HepG2 (cell line): ENCODE measurements around the gene PAPOLA. TPM values are rescaled to one million over a fixed set of nuclear protein-coding genes. Genes with fewer than 3 reads are reported as not detected.

Source experiments
- ATAC-seq: fragments of 200-7000 bp; cut with Tn5 transposase; 3 replicates; pipeline ENCODE4 v1.9.1; 2020; ENCODE audit warnings: mild to moderate bottlenecking, moderate library complexity
- BruUV-seq: library from RNA; stranded (reverse); fragments of 400-500 nt; replicated peaks from 2 replicates; lab custom pipeline; 2021; lab: Mats Ljungman, UMichigan
- CTCF ChIA-PET: fragments of 300-600 bp; formaldehyde crosslinking; extraction: SDS; loops from one replicate; lab custom pipeline; 2021; ENCODE audit warnings: low total read pairs, inconsistent platforms, low intra/inter-chr PET ratio; lab: Yijun Ruan, JAX
- POLR2A ChIA-PET: fragments of 350-600 bp; sonication (Branson Sonifier 250); formaldehyde crosslinking; loops from one replicate; lab custom pipeline; 2020; ENCODE audit warnings: antibody characterized with exemption, inconsistent platforms; lab: Yijun Ruan, JAX
- DNase-seq: peaks from one replicate; pipeline ENCODE4 v3.0.0-alpha.2; 2015; ENCODE audit warnings: low spot score
- FAIRE-seq: peaks from 3 replicates; lab custom pipeline; 2011; peaks lifted over from hg19 to GRCh38; lab: Jason Lieb, UNC
- H2AFZ ChIP-seq: one replicate; pipeline ENCODE4 v1.6.1; 2011; ENCODE audit warnings: low read length, inconsistent platforms
- H3K27ac ChIP-seq: fragments of 300-600 bp; 3 replicates; pipeline ENCODE4 v1.8.0; 2011; ENCODE audit warnings: mixed run types, mild to moderate bottlenecking, mixed read lengths, low read length, inconsistent platforms; ENCODE audit not compliant: insufficient read depth; ENCODE audit errors: extremely low read length
- H3K27me3 ChIP-seq, 2 experiments: fragments of 200-600 bp in 1 of 2; 2 replicates in 1 of 2; 3 replicates in 1 of 2; pipeline versions ENCODE4 v1.6.0 to v1.8.0; 2011; ENCODE audit warnings: low read length in 2 of 2, mild to moderate bottlenecking in 2 of 2, moderate library complexity in 2 of 2, inconsistent platforms in 1 of 2; ENCODE audit not compliant: insufficient read depth in 2 of 2, control insufficient read depth in 1 of 2
- H3K36me3 ChIP-seq, 2 experiments: fragments of 200-600 bp in 1 of 2; replicated peaks in 1 of 2; 2 replicates in 1 of 2; 3 replicates in 1 of 2; pipeline versions ENCODE4 v1.5.1 to v1.8.0; 2011; ENCODE audit warnings: low read length in 2 of 2, inconsistent platforms in 1 of 2; ENCODE audit not compliant: insufficient read depth in 2 of 2, control insufficient read depth in 1 of 2
- H3K4me1 ChIP-seq: 2 replicates; pipeline ENCODE4 v1.5.1; 2012; ENCODE audit warnings: low read length, inconsistent platforms; ENCODE audit not compliant: insufficient read depth
- H3K4me2 ChIP-seq: 2 replicates; pipeline ENCODE4 v1.6.0; 2011; ENCODE audit warnings: low read depth, low read length, inconsistent platforms
- H3K4me3 ChIP-seq, 3 experiments: fragments of 200-600 bp in 1 of 3; sonication (generic), shearing (Covaris generic) in 1 of 3; replicated peaks in 1 of 3; 2 replicates each; pipeline ENCODE4 v1.5.1; 2011 to 2016; ENCODE audit warnings: low read length in 3 of 3, inconsistent platforms in 2 of 3, low read depth in 2 of 3, mild to moderate bottlenecking in 2 of 3, control low read depth in 1 of 3, mixed read lengths in 1 of 3; ENCODE audit not compliant: insufficient read depth in 1 of 3
- H3K79me2 ChIP-seq: one replicate; pipeline ENCODE4 v1.6.1; 2011; ENCODE audit warnings: low read length, inconsistent platforms; ENCODE audit not compliant: insufficient read depth
- H3K9ac ChIP-seq: 2 replicates; pipeline ENCODE4 v1.6.0; 2011; ENCODE audit warnings: mild to moderate bottlenecking, low read depth, low read length, inconsistent platforms; ENCODE audit not compliant: insufficient read depth
- H3K9me3 ChIP-seq: 2 replicates; pipeline ENCODE4 v1.5.1; 2012; ENCODE audit warnings: mild to moderate bottlenecking, low read length
- H4K20me1 ChIP-seq: 2 replicates; pipeline ENCODE4 v1.6.0; 2011; ENCODE audit warnings: inconsistent platforms, mild to moderate bottlenecking, low read length, moderate library complexity; ENCODE audit not compliant: insufficient read depth
- MAFF ChIP-seq: IDR thresholded peaks from 2 replicates; pipeline ENCODE4 v1.6.1; 2011; ENCODE audit warnings: low read depth, low read length, improper control_type of control experiment
- MAFK ChIP-seq, 2 experiments: IDR thresholded peaks in 1 of 2; conservative IDR thresholded peaks in 1 of 2; 2 replicates each; pipeline ENCODE4 v1.6.1; 2011; ENCODE audit warnings: improper control_type of control experiment in 2 of 2, low read length in 2 of 2
- PAWR ChIP-seq: sonication (generic); formaldehyde crosslinking; IDR thresholded peaks from 2 replicates; pipeline ENCODE4 v1.4.0; 2020; ENCODE audit warnings: missing genetic modification reagents, mild to moderate bottlenecking, borderline replicate concordance
- RNF2 ChIP-seq: fragments of 450-650 bp; conservative IDR thresholded peaks from 2 replicates; pipeline ENCODE4 v1.6.1; 2016; ENCODE audit warnings: low read depth
- ZNF234 ChIP-seq: sonication (generic); formaldehyde crosslinking; conservative IDR thresholded peaks from 2 replicates; pipeline ENCODE4 v1.5.1; 2020; ENCODE audit warnings: mild to moderate bottlenecking, missing genetic modification reagents
- ZNF263 ChIP-seq: sonication (generic); formaldehyde crosslinking; IDR thresholded peaks from 2 replicates; pipeline ENCODE4 v1.4.0; 2020; ENCODE audit warnings: missing genetic modification reagents
- ZNF501 ChIP-seq: sonication (generic); formaldehyde crosslinking; IDR thresholded peaks from 2 replicates; pipeline ENCODE4 v1.5.1; 2020; ENCODE audit warnings: mild to moderate bottlenecking, moderate library complexity, missing genetic modification reagents
- WGBS: methylation state at CpG from one replicate; pipeline ENCODE4 v1.1.6; 2017; ENCODE audit warnings: low lambda C conversion rate; 5-methylcytosine and 5-hydroxymethylcytosine counted together
- in situ Hi-C: cut with HindIII; loops from 2 replicates; pipeline ENCODE4 v1.10.0; 2017; ENCODE audit warnings: low pct_unique_long_range_greater_than_20kb; ENCODE audit not compliant: extremely low pct_ligation_motif_present
- intact Hi-C: fragments of 100-400 bp; cut with micrococcal nuclease; formaldehyde crosslinking; loops from one replicate; pipeline ENCODE4 v1.10.0; 2022; ENCODE audit not compliant: unreplicated experiment
- polyA plus RNA-seq, 8 experiments: library from polyadenylated mRNA; depleted of rRNA in 3 of 8; stranded (reverse) in 7 of 8; unstranded in 1 of 8; fragments of >200 nt; fragmentation: Illumina TruSeq in 4 of 8; extraction: Trizol in 4 of 8; gene quantifications; 2 replicates each; pipeline versions ENCODE4 v1.2.1 to v1.2.3, GENCODE V29; 2011 to 2016; ENCODE audit warnings: low read depth in 4 of 8, missing spikeins in 1 of 8, mixed read lengths in 1 of 8; ENCODE audit not compliant: insufficient read depth in 1 of 8
- total RNA-seq, 5 experiments: library from RNA; depleted of rRNA; stranded (reverse); fragments of >200 nt; fragmentation: Illumina TruSeq; extraction: Trizol; gene quantifications; 2 replicates each; pipeline ENCODE4 v1.2.3, GENCODE V29; 2016; ENCODE audit warnings: low read depth in 1 of 5
- TF ChIP-seq, protein P1 (sequence below): sonication (generic); formaldehyde crosslinking; IDR thresholded peaks from one replicate; pipeline ENCODE4 v1.5.1; 2020; ENCODE audit warnings: mild to moderate bottlenecking, missing genetic modification reagents; ENCODE audit errors: not compliant biosample characterization

Gene PAPOLA
- total and polyA plus RNA-seq, 2 of the 13 experiments (the other 11 are each of a cell fraction or from before 2014, with no cell fraction given): 103 to 151 TPM

DNA sequence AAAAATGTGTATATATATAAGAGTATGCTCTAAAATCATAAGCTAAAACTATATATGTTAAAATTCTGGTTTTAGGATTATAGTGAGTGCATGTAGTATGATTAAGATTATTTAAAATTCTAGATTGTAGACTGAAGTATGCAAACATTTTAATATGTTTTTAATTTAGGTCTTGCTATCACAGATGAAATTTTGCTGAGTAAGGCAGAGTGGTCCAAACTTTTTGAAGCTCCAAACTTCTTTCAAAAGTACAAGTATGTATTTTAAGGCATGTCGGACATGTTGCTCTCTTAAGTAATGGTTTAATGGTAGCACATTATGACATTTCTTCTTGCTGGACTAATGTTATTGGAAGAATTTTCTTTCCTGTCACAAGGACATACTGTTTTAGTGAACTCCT is 34.6 kb downstream of the PAPOLA start:
- DNase-seq (no peak), ATAC-seq (no peak), FAIRE-seq (no peak)
- H2AFZ ChIP-seq: no peak overlapping the region
- H3K4me1 ChIP-seq: peaks cover 46% of the 10 kb centered on the region
- H3K27ac ChIP-seq: no peak overlapping the region
- in situ Hi-C loops: no loop called here
- no TSS peak for BruUV-seq
- 100% methylated on average over 1 of the region's 1 CpG for WGBS
- H3K36me3 ChIP-seq: peaks cover 1 to 28% of the 10 kb centered on the region in 2 experiments
- H3K9ac ChIP-seq: no peak overlapping the region
- H3K9me3 ChIP-seq: no peaks in the 10 kb centered on the region
- no peak overlapping the region for H3K4me3 ChIP-seq
- ChIA-PET POLR2A (no interaction called here), CTCF (no interaction called here)
- H3K4me2 ChIP-seq: no peak overlapping the region
- intact Hi-C loops: no loop called here
- H3K79me2 ChIP-seq: no peaks in the 10 kb centered on the region
- no peaks in the 10 kb centered on the region for H4K20me1 ChIP-seq
- no peaks in the 10 kb centered on the region for H3K27me3 ChIP-seq
- peak; percentile 70 for TF ChIP-seq MAFF
- no peak for TF ChIP-seq RNF2
- TF ChIP-seq ZNF501: no peak
- no peak for TF ChIP-seq ZNF263 (CRISPR knock-in tag)
- TF ChIP-seq, protein P1, sequence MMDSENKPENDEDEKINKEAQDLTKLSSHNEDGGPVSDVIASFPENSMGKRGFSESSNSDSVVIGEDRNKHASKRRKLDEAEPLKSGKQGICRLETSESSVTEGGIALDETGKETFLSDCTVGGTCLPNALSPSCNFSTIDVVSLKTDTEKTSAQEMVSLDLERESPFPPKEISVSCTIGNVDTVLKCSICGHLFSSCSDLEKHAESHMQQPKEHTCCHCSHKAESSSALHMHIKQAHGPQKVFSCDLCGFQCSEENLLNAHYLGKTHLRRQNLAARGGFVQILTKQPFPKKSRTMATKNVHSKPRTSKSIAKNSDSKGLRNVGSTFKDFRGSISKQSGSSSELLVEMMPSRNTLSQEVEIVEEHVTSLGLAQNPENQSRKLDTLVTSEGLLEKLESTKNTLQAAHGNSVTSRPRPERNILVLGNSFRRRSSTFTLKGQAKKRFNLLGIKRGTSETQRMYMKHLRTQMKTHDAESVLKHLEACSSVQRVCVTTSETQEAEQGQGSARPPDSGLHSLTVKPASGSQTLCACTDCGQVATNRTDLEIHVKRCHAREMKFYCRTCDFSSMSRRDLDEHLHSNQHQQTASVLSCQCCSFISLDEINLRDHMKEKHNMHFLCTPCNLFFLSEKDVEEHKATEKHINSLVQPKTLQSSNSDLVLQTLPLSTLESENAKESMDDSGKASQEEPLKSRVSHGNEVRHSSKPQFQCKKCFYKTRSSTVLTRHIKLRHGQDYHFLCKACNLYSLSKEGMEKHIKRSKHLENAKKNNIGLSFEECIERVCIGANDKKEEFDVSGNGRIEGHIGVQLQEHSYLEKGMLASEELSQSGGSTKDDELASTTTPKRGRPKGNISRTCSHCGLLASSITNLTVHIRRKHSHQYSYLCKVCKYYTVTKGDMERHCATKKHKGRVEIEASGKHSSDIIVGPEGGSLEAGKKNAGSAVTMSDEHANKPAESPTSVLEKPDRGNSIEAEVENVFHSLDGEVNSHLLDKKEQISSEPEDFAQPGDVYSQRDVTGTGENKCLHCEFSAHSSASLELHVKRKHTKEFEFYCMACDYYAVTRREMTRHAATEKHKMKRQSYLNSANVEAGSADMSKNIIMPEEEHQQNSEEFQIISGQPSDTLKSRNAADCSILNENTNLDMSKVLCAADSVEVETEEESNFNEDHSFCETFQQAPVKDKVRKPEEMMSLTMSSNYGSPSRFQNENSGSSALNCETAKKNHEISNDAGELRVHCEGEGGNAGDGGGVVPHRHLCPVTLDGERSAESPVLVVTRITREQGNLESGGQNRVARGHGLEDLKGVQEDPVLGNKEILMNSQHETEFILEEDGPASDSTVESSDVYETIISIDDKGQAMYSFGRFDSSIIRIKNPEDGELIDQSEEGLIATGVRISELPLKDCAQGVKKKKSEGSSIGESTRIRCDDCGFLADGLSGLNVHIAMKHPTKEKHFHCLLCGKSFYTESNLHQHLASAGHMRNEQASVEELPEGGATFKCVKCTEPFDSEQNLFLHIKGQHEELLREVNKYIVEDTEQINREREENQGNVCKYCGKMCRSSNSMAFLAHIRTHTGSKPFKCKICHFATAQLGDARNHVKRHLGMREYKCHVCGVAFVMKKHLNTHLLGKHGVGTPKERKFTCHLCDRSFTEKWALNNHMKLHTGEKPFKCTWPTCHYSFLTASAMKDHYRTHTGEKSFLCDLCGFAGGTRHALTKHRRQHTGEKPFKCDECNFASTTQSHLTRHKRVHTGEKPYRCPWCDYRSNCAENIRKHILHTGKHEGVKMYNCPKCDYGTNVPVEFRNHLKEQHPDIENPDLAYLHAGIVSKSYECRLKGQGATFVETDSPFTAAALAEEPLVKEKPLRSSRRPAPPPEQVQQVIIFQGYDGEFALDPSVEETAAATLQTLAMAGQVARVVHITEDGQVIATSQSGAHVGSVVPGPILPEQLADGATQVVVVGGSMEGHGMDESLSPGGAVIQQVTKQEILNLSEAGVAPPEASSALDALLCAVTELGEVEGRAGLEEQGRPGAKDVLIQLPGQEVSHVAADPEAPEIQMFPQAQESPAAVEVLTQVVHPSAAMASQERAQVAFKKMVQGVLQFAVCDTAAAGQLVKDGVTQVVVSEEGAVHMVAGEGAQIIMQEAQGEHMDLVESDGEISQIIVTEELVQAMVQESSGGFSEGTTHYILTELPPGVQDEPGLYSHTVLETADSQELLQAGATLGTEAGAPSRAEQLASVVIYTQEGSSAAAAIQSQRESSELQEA (CRISPR knock-in tag): no peak
- TF ChIP-seq PAWR (CRISPR knock-in tag): no peak
- no peak for TF ChIP-seq ZNF234
- peak; percentile 65 to 88 for TF ChIP-seq MAFK (conservative IDR thresholded peaks at IDR 0.05 in 1 of 2, IDR thresholded peaks at IDR 0.05 in 1 of 2; ENCODE audit: low read length in 2 of 2)
